ENCODE measurements around the gene HEYL. TPM values are rescaled to one million over a fixed set of nuclear protein-coding genes. Genes with fewer than 3 reads are reported as not detected.
"Not testable (repeated sequence)": the region's sequence is repeated elsewhere in the genome, so short reads cannot be mapped to it uniquely, and the experiment has no call there.

Gene HEYL
- total RNA-seq, 1 experiment from 2014 or later = 8.8 TPM

GRCh38 chr1:39609618-39610331 is 29.7 kb downstream of the HEYL start (continued):
- no peak for TF ChIP-seq ZBTB33 (IDR thresholded peaks at IDR 0.05; ENCODE audit: extremely low read depth, insufficient replicate concordance, low read length)
- TF ChIP-seq EZH2 (IDR thresholded peaks at IDR 0.05) = no peak

GRCh38 chr1:39608921-39609320 is 30.5 kb downstream of the HEYL start:
- Histone ChIP-seq H3K4me3 (replicated peaks in 1 of 2; ENCODE audit: low read depth in 1 of 2, low read length in 2 of 2) (peak overlapping the region in 1 of 2 experiments; percentile 28; a peak in 1 of 4 replicates), H3K4me1 (ENCODE audit: control insufficient read depth in 1 of 2, insufficient read depth in 2 of 2, low read length in 2 of 2) (peaks cover 2 to 18% of the 10 kb centered on the region in 2 experiments; a peak in 3 of 4 replicates), H3K27ac (ENCODE audit: low read depth, low read length) (no peak overlapping the region), H3K4me2 (ENCODE audit: low read length) (peak overlapping the region; percentile 70), H4K20me1 (ENCODE audit: insufficient read depth) (no peaks in the 10 kb centered on the region), H3K27me3 (ENCODE audit: insufficient read depth, low read length) (no peaks in the 10 kb centered on the region), H2AFZ (ENCODE audit: low read depth, low read length, poor library complexity, severe bottlenecking) (no peak overlapping the region), H3K9me2 (ENCODE audit: insufficient read depth) (no peaks in the 10 kb centered on the region), H3K9me3 (ENCODE audit: control insufficient read depth in 1 of 2, insufficient read depth in 1 of 2, low read depth in 1 of 2, low read length in 2 of 2) (no peaks in the 10 kb centered on the region), H3K9ac (ENCODE audit: low read length) (no peak overlapping the region), H3K36me3 (ENCODE audit: control insufficient read depth in 1 of 2, insufficient read depth in 2 of 2, low read length in 2 of 2) (no peaks in the 10 kb centered on the region), H3K79me2 (ENCODE audit: insufficient read depth, low read length) (no peaks in the 10 kb centered on the region)
- ATAC-seq (no peak), DNase-seq (ENCODE audit: low read depth, low spot score) (no peak)
- POLR2A ChIA-PET = no interaction called here
- no TSS peak for BruUV-seq (replicated peaks)
- RAD21 ChIA-PET (ENCODE audit: low non-redundant PET in 1 of 2, low total read pairs in 2 of 2, uncharacterized antibody in 2 of 2, unreplicated experiment in 2 of 2) = no interaction called here
- TF ChIP-seq ATF3 (IDR thresholded peaks at IDR 0.05) = no peak
- TF ChIP-seq MAX (IDR thresholded peaks at IDR 0.05) = no peak
- TF ChIP-seq CEBPB (IDR thresholded peaks at IDR 0.05; ENCODE audit: low read depth) = no peak
- TF ChIP-seq POLR2AphosphoS5 (IDR thresholded peaks at IDR 0.05; ENCODE audit: low read depth, low read length) = no peak
- TF ChIP-seq SIN3A (IDR thresholded peaks at IDR 0.05; ENCODE audit: low read depth) = no peak
- no peak for TF ChIP-seq SP1 (IDR thresholded peaks at IDR 0.05; ENCODE audit: low read depth)
- TF ChIP-seq FOSL1 (IDR thresholded peaks at IDR 0.05; ENCODE audit: low read depth) = no peak
- TF ChIP-seq ZNF274 (IDR thresholded peaks at IDR 0.05; ENCODE audit: low read depth, low read length) = no peak
- TF ChIP-seq ZFX (IDR thresholded peaks at IDR 0.05) = no peak
- no peak for TF ChIP-seq ZBTB33 (IDR thresholded peaks at IDR 0.05; ENCODE audit: extremely low read depth, insufficient replicate concordance, low read length)
- TF ChIP-seq POLR2A (IDR thresholded peaks at IDR 0.05; ENCODE audit: borderline replicate concordance, extremely low read depth, insufficient read depth, insufficient read length) = no peak
- no peak for TF ChIP-seq JUND (IDR thresholded peaks at IDR 0.05)
- no peak for TF ChIP-seq YY1 (IDR thresholded peaks at IDR 0.05; ENCODE audit: extremely low read depth, insufficient replicate concordance, low read depth, low read length)
- no peak for TF ChIP-seq SRF (IDR thresholded peaks at IDR 0.05; ENCODE audit: low read depth)
- CTCF ChIA-PET = interaction anchor here (0.9 to 1.2 kb wide), 3 partner anchors 45 to 510 kb away, joined by 3 to 5 read pairs (median 3); no protein-coding TSS in a partner anchor
- intact Hi-C loops (cut with micrococcal nuclease) = loop anchor here (5.0 to 10.0 kb wide), 2 partner anchors 186 to 293 kb away; partner anchors contain the start of gene MYCL

- H3K4me1 ChIP-seq (ENCODE audit: control insufficient read depth in 1 of 2, insufficient read depth in 2 of 2, low read length in 2 of 2); BruUV-seq (replicated peaks); H3K9me2 ChIP-seq (ENCODE audit: insufficient read depth); H3K79me2 ChIP-seq (ENCODE audit: insufficient read depth, low read length); H3K9ac ChIP-seq (ENCODE audit: low read length); H3K27me3 ChIP-seq (ENCODE audit: insufficient read depth, low read length); ATAC-seq; H3K4me3 ChIP-seq (replicated peaks in 1 of 2; ENCODE audit: low read depth in 1 of 2, low read length in 2 of 2); H4K20me1 ChIP-seq (ENCODE audit: insufficient read depth); H2AFZ ChIP-seq (ENCODE audit: low read depth, low read length, poor library complexity, severe bottlenecking); POLR2A ChIA-PET; RAD21 ChIA-PET (ENCODE audit: low non-redundant PET in 1 of 2, low total read pairs in 2 of 2, uncharacterized antibody in 2 of 2, unreplicated experiment in 2 of 2); DNase-seq (ENCODE audit: low read depth, low spot score); H3K9me3 ChIP-seq (ENCODE audit: control insufficient read depth in 1 of 2, insufficient read depth in 1 of 2, low read depth in 1 of 2, low read length in 2 of 2); H3K36me3 ChIP-seq (ENCODE audit: control insufficient read depth in 1 of 2, insufficient read depth in 2 of 2, low read length in 2 of 2); H3K27ac ChIP-seq (ENCODE audit: low read depth, low read length); H3K4me2 ChIP-seq (ENCODE audit: low read length): not testable (repeated sequence)
- CTCF ChIA-PET = interaction anchor here (0.7 to 1.1 kb wide), 2 partner anchors 54 to 117 kb away, joined by 3 read pairs; no protein-coding TSS in a partner anchor
- intact Hi-C loops (cut with micrococcal nuclease) = loop anchor here (10.0 kb wide), 1 partner anchor 191 kb away; no protein-coding TSS in a partner anchor
Measured at GRCh38 chr1:39603677-39604076, 35.8 kb downstream of the HEYL start.

All from HCT116 (cell line).